Measurements from ENCODE around the gene FNDC1. TPM values are rescaled to one million over a fixed set of nuclear protein-coding genes. Genes with fewer than 3 reads are reported as not detected.

Gene FNDC1
- total RNA-seq, 1 donor: 24.2 TPM

- Histone ChIP-seq H3K27me3 (ENCODE audit: insufficient read depth, low read length) (no peaks in the 10 kb centered on the region), H3K9me3 (ENCODE audit: low read depth, low read length) (no peaks in the 10 kb centered on the region), H4K20me1 (ENCODE audit: insufficient read depth, low read length) (no peaks in the 10 kb centered on the region), H3K27ac (ENCODE audit: low read depth, low read length) (no peak overlapping the region), H3K4me3 (ENCODE audit: insufficient read depth, low read length) (no peak overlapping the region), H3K4me2 (ENCODE audit: insufficient read depth, low read length) (no peak overlapping the region), H3K36me3 (ENCODE audit: insufficient read depth, low read length) (no peaks in the 10 kb centered on the region), H3K79me2 (ENCODE audit: insufficient read depth, low read length) (no peaks in the 10 kb centered on the region), H3K4me1 (ENCODE audit: insufficient read depth, low read length) (no peaks in the 10 kb centered on the region), H2AFZ (ENCODE audit: low read length) (no peak overlapping the region)
- DNase-seq (ENCODE audit: insufficient read length, low spot score, missing footprints): no peak
- no peak for TF ChIP-seq CTCF (IDR thresholded peaks at IDR 0.05; ENCODE audit: extremely low read depth, low read depth, low read length)
These were observed 92.8 kb downstream of the FNDC1 start for GRCh38 chr6:159261995-159262394.

GRCh38 chr6:159262586-159262985, 93.4 kb downstream of the FNDC1 start:
- Histone ChIP-seq H3K27me3 (ENCODE audit: insufficient read depth, low read length) (no peaks in the 10 kb centered on the region), H3K4me2 (ENCODE audit: insufficient read depth, low read length) (no peak overlapping the region)

DNA sequence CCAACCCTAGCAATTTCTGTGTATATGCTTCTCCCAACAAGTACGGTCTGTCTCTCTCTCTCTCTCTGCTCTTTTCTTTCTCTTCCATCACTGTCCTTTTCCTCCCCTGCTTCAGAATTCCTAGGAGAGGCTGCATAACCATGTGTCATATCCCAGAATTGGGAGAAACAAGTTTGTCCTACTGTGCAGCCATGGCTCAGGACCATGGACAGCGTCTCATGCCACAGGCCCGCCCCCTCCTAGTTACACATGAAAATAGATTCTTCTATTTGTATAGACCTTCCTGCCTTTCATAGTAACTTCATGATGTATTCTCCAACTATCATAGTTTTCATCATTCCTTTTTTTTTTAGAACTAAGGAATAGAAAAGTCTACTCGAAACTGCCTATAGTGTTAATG, 98.0 kb downstream of the FNDC1 start:
- DNase-seq (ENCODE audit: insufficient read length, low spot score, missing footprints): no peak
- no peak overlapping the region for H3K27ac ChIP-seq (ENCODE audit: low read depth, low read length)
- H3K27me3 ChIP-seq (ENCODE audit: insufficient read depth, low read length): no peaks in the 10 kb centered on the region
- no peaks in the 10 kb centered on the region for H3K79me2 ChIP-seq (ENCODE audit: insufficient read depth, low read length)
- no peaks in the 10 kb centered on the region for H3K9me3 ChIP-seq (ENCODE audit: low read depth, low read length)
- no peak for TF ChIP-seq CTCF (IDR thresholded peaks at IDR 0.05; ENCODE audit: extremely low read depth, low read depth, low read length)
- H3K36me3 ChIP-seq (ENCODE audit: insufficient read depth, low read length): no peaks in the 10 kb centered on the region
- no peak overlapping the region for H3K4me2 ChIP-seq (ENCODE audit: insufficient read depth, low read length)
- no peaks in the 10 kb centered on the region for H3K4me1 ChIP-seq (ENCODE audit: insufficient read depth, low read length)
- H3K4me3 ChIP-seq (ENCODE audit: insufficient read depth, low read length): no peak overlapping the region
- H4K20me1 ChIP-seq (ENCODE audit: insufficient read depth, low read length): no peaks in the 10 kb centered on the region
- H2AFZ ChIP-seq (ENCODE audit: low read length): no peak overlapping the region

More at GRCh38 chr6:159262586-159262985, 93.4 kb downstream of the FNDC1 start:
- Histone ChIP-seq H3K79me2 (ENCODE audit: insufficient read depth, low read length) (no peaks in the 10 kb centered on the region), H4K20me1 (ENCODE audit: insufficient read depth, low read length) (no peaks in the 10 kb centered on the region), H3K27ac (ENCODE audit: low read depth, low read length) (no peak overlapping the region), H3K4me1 (ENCODE audit: insufficient read depth, low read length) (no peaks in the 10 kb centered on the region), H2AFZ (ENCODE audit: low read length) (no peak overlapping the region), H3K36me3 (ENCODE audit: insufficient read depth, low read length) (no peaks in the 10 kb centered on the region), H3K4me3 (ENCODE audit: insufficient read depth, low read length) (no peak overlapping the region), H3K9me3 (ENCODE audit: low read depth, low read length) (no peaks in the 10 kb centered on the region)
- no peak for TF ChIP-seq CTCF (IDR thresholded peaks at IDR 0.05; ENCODE audit: extremely low read depth, low read depth, low read length)
- no peak for DNase-seq (ENCODE audit: insufficient read length, low spot score, missing footprints)

- H3K4me3 ChIP-seq (ENCODE audit: insufficient read depth, low read length): no peak overlapping the region
- no peak overlapping the region for H3K4me2 ChIP-seq (ENCODE audit: insufficient read depth, low read length)
- H3K79me2 ChIP-seq (ENCODE audit: insufficient read depth, low read length): no peaks in the 10 kb centered on the region
- H3K27ac ChIP-seq (ENCODE audit: low read depth, low read length): no peak overlapping the region
- no peaks in the 10 kb centered on the region for H3K9me3 ChIP-seq (ENCODE audit: low read depth, low read length)
- H3K4me1 ChIP-seq (ENCODE audit: insufficient read depth, low read length): no peaks in the 10 kb centered on the region
- no peak for TF ChIP-seq CTCF (IDR thresholded peaks at IDR 0.05; ENCODE audit: extremely low read depth, low read depth, low read length)
- H4K20me1 ChIP-seq (ENCODE audit: insufficient read depth, low read length): no peaks in the 10 kb centered on the region
- H3K36me3 ChIP-seq (ENCODE audit: insufficient read depth, low read length): no peaks in the 10 kb centered on the region
- H2AFZ ChIP-seq (ENCODE audit: low read length): no peak overlapping the region
- H3K27me3 ChIP-seq (ENCODE audit: insufficient read depth, low read length): no peaks in the 10 kb centered on the region
- no peak for DNase-seq (ENCODE audit: insufficient read length, low spot score, missing footprints)
These were observed 99.3 kb downstream of the FNDC1 start for GRCh38 chr6:159268511-159268910.
